ENCODE measurements around the gene ZACN.

The ZACN gene

GRCh38 chr17:76082326-76083251 lies 3.6 kb downstream of the ZACN start:
- DNase-seq (ENCODE audit: low spot score) = no peak

GRCh38 chr17:76083536-76084182 lies 4.7 kb downstream of the ZACN start:
- no peak for DNase-seq (ENCODE audit: low spot score)

GRCh38 chr17:76085066-76085730 lies 6.2 kb downstream of the ZACN start:
- no peak for DNase-seq (ENCODE audit: low spot score)

- DNase-seq (ENCODE audit: low spot score) = no peak
Measured at GRCh38 chr17:76085731-76086366, 6.9 kb downstream of the ZACN start.

- DNase-seq (ENCODE audit: low spot score) = no peak
Measured at GRCh38 chr17:76086384-76086783, 7.4 kb downstream of the ZACN start.

DNA sequence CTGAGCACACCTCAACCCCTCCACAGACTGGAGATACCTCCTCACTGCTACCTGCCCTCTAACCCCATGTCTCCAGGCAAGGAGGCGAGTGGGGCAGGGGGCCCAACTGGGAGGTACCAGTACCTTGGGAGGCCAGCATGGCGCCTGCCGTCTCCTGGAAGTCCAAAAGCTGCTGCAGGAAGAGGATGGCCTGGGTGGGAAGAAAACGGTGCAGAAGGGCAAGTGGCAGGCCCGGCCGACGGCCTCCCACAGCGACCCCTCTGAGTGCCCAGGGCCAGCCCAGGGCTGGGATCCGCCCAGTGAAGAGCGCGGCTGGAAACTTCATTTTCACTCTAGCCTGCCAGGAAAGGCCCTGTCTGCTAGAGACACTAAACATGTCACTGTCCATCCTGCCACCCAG lies 8.5 kb downstream of the ZACN start:
- no peak for DNase-seq (ENCODE audit: low spot score)

GRCh38 chr17:76088041-76088867 lies 9.3 kb downstream of the ZACN start:
- DNase-seq (ENCODE audit: low spot score) = no peak

- no peak for DNase-seq (ENCODE audit: low spot score)
Measured at GRCh38 chr17:76088868-76089576, 10.0 kb downstream of the ZACN start.

GRCh38 chr17:76089680-76090516 lies 10.9 kb downstream of the ZACN start:
- no peak for DNase-seq (ENCODE audit: low spot score)

DNA sequence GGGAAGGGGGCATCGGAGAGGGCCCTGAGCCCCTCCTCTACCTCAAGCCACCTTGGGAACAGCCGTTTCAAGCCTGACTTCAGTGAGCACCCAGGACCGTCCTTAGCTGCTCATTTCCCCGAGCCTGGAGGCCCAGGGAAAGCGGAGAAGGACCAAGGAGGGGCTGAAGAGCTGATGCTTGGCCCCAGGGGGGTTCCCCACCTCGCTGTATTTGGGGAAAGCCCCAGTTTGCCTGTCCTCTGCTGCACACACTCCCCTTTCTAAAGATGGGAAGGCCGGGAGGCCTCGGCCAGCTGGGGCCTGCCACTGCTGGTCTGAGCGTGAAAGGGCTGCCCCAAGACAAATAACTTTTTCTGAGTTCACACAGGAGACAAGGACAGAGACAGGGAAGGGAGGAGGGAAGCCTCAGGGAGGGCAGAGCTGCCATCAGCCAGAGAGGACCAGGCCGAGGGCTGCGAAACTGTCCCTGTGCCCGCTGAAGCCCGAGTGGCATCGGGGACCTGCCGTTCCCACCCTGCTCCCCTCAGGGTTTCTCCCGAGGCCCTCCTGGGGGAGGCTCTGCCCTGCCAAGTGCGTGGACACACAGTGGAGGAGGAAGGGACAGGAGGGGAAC lies 11.6 kb downstream of the ZACN start:
- DNase-seq (ENCODE audit: low spot score) = no peak

DNA sequence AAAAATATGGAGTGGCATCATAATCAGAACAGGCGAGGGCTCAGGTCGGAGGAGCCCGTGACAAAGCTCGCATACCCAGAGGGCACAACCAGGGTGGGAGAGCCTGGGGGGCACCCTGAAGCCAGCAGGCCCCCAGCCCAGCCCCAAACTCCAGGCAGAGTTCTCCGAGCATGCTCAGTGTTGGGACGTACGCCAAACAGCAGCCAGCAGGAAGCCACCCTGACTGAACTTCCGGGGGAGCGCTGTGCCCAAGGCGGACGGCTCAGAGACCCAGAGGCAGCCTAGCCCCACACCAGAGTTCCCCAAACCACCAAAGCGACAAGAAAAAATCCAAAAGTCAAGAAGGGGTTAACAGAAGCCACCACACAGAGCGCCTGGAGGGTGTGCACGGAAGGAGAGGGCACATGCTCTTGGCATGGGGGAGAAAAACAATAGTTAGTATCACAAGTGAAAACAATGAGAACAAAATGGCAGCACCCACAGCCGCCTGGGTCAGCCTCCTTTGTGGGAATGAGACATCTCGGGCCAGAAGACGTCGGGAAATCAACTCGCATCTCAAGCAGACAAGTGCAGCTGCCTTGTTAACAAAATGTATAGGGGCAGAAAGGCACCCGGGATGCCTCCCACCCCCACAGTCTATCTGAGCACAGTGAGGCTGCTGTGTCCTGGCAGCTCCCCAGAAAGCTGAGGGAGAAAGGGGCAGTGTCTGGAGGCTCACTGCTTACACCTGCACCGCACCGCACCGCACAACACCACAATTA lies 12.7 kb downstream of the ZACN start:
- no peak for DNase-seq (ENCODE audit: low spot score)

DNA sequence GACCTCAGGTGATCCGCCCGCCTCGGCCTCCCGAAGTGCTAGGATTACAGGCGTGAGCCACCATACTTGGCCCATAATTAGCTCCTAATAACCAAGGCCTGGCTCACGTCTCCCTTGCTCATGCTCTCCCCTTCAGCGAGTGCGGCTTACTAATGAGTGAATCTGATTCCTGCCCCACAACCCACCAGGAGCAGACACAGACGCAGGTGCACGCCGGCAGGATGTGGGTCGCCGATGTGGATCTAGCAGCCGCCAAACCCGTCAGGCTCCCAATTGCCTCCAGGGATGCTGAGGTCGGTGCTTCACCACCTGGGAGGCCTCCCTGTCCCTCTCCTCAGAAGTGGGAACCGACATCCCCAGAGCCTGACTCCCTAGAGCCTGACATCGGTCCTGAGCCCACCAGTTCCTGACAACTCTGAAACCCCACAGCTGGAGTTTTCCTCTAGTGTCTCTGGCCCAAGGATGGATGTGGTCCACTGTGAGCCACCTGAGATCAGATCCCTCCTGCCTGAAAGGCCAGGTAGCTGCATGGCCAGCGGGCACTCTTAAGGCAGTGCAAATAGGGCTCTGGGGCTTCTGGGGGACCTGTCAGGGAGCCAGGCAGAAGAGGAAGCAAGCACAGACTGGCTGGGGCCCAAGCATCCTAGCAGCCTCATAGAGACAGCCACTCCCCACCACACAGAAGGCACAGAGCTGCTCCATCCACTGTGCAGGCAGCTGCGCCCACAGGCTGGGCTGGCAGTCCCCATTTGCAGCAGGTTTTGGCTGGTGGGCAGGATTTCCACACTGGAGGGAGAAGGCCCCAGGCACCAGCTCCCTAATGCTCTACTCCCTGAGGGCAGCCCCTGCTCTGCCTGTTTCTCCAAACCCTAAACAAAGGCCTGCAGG lies 13.8 kb downstream of the ZACN start:
- no peak for DNase-seq (ENCODE audit: low spot score)

- no peak for DNase-seq (ENCODE audit: low spot score)
Measured at GRCh38 chr17:76094046-76094445, 15.1 kb downstream of the ZACN start.

- no peak for DNase-seq (ENCODE audit: low spot score)
Measured at GRCh38 chr17:76095943-76096342, 17.0 kb downstream of the ZACN start.

DNA sequence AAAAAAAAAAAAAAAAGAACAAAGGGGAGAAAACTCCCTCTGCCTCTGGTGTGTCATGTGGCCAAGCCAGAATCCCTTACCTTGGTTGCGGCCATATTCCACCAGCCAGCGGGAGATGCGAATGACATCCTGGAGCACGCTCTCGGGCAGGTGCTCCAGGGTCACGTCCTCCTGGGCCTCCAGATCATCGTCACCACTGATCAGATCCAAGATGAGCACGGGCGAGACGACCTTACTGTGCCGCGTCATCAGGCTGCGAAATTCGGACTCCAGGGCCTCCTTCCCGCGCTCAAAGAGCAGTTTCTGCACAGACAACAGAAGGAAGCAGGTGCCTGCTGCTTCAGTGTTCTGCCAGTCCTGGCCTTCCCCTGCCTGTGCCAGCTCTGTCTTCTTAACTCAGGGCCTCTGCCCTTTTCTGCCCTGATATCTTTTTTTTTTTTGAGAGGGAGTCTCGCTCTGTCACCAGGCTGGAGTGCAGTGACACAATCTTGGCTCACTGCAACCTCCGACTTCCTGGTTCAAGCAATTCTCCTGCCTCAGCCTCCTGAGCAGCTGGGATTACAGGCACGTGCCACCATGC lies 18.8 kb downstream of the ZACN start:
- no peak for DNase-seq (ENCODE audit: low spot score)

DNA sequence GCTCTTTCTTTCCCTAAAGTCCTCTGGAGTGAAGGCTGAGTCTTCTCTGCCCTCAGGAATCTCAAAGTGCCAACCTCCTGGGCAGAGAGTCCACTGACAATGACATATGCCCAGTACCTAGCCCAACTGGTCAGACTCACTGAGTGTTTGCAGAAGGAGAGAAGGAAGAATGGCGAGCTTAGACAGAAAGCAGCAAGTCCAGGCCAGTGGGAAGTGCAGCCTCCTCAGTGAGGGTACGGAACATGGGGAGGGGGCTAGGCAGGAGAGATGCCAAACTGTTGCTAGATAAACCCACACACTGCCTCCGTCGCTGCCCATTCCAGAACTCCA lies 23.9 kb downstream of the ZACN start:
- no peak for DNase-seq (ENCODE audit: low spot score)

Measured in cerebellar cortex (tissue), 1 donor.